IMR-90 (cell line): ENCODE data around the gene NUAK1. TPM values are rescaled to one million over a fixed set of nuclear protein-coding genes. Genes with fewer than 3 reads are reported as not detected.

ENCODE experiments used
- ATAC-seq: fragments of 200-7000 bp; cut with Tn5 transposase; 2 replicates; pipeline ENCODE4 v1.9.1; 2020; ENCODE audit warnings: low read depth, mild to moderate bottlenecking, moderate library complexity
- BruUV-seq: library from RNA; stranded (reverse); fragments of 400-500 nt; replicated peaks from 2 replicates; lab custom pipeline; 2021; lab: Mats Ljungman, UMichigan
- CTCF ChIA-PET: fragments of 300-600 bp; formaldehyde crosslinking; extraction: SDS; loops from one replicate; lab custom pipeline; 2021; ENCODE audit warnings: antibody characterized with exemption; lab: Yijun Ruan, JAX
- POLR2A ChIA-PET: fragments of 300-600 bp; sonication (Branson Sonifier 250); formaldehyde crosslinking; loops from one replicate; lab custom pipeline; 2022; ENCODE audit warnings: antibody characterized with exemption; ENCODE audit not compliant: unreplicated experiment; lab: Charles Lee
- DNase-seq: peaks from one replicate; pipeline ENCODE4 v3.0.0; 2013
- H2AFZ ChIP-seq: replicated peaks from 2 replicates; pipeline ENCODE3; 2013; ENCODE audit warnings: low read length, mild to moderate bottlenecking; ENCODE audit not compliant: poor library complexity
- H2AK5ac ChIP-seq: 2 replicates; pipeline ENCODE4 v1.6.1; 2013; ENCODE audit warnings: low read depth, low read length, inconsistent platforms
- H2AK9ac ChIP-seq: replicated peaks from 2 replicates; pipeline ENCODE3; 2013; ENCODE audit warnings: mild to moderate bottlenecking, low read depth, low read length, moderate library complexity; ENCODE audit not compliant: poor library complexity
- H2BK120ac ChIP-seq: 2 replicates; pipeline ENCODE4 v1.6.1; 2013; ENCODE audit warnings: low read depth, low read length, inconsistent platforms
- H2BK15ac ChIP-seq: 3 replicates; pipeline ENCODE4 v1.6.1; 2013; ENCODE audit warnings: low read depth, low read length, inconsistent platforms
- H2BK20ac ChIP-seq: 2 replicates; pipeline ENCODE4 v1.6.1; 2013; ENCODE audit warnings: low read depth, mild to moderate bottlenecking, inconsistent platforms, low read length, moderate library complexity
- H2BK5ac ChIP-seq: 2 replicates; pipeline ENCODE4 v1.6.1; 2013; ENCODE audit warnings: mild to moderate bottlenecking, low read depth, low read length, inconsistent platforms; ENCODE audit not compliant: poor library complexity, severe bottlenecking
- H3K14ac ChIP-seq: replicated peaks from 2 replicates; pipeline ENCODE4 v1.6.1; 2013; ENCODE audit warnings: low read depth, low read length, inconsistent platforms
- H3K18ac ChIP-seq: 2 replicates; pipeline ENCODE4 v1.6.1; 2013; ENCODE audit warnings: low read depth, low read length, control low read depth
- H3K23ac ChIP-seq: 2 replicates; pipeline ENCODE4 v1.6.1; 2013; ENCODE audit warnings: low read depth, low read length, inconsistent platforms
- H3K27ac ChIP-seq: 2 replicates; pipeline ENCODE4 v1.5.1; 2013; ENCODE audit warnings: mild to moderate bottlenecking, control low read depth, low read length; ENCODE audit not compliant: insufficient read depth
- H3K27me3 ChIP-seq: 2 replicates; pipeline ENCODE4 v1.6.1; 2013; ENCODE audit warnings: low read length; ENCODE audit not compliant: control insufficient read depth, insufficient read depth
- H3K36me3 ChIP-seq: 2 replicates; pipeline ENCODE4 v1.6.1; 2013; ENCODE audit warnings: low read length, mixed read lengths; ENCODE audit not compliant: control insufficient read depth, insufficient read depth
- H3K4ac ChIP-seq: 2 replicates; pipeline ENCODE4 v1.6.1; 2013; ENCODE audit warnings: low read depth, low read length, inconsistent platforms
- H3K4me1 ChIP-seq: 2 replicates; pipeline ENCODE4 v1.6.1; 2013; ENCODE audit warnings: low read length, mixed read lengths; ENCODE audit not compliant: control insufficient read depth, insufficient read depth
- H3K4me2 ChIP-seq: 2 replicates; pipeline ENCODE4 v1.6.1; 2013; ENCODE audit warnings: low read depth, mild to moderate bottlenecking, control low read depth, low read length, moderate library complexity
- H3K4me3 ChIP-seq: 2 replicates; pipeline ENCODE4 v1.5.1; 2013; ENCODE audit warnings: low read depth, mild to moderate bottlenecking, control low read depth, low read length, moderate library complexity; ENCODE audit not compliant: insufficient read depth
- H3K56ac ChIP-seq: 2 replicates; pipeline ENCODE4 v1.6.1; 2013; ENCODE audit warnings: low read length, inconsistent platforms; ENCODE audit not compliant: insufficient read depth; ENCODE audit errors: extremely low read depth
- H3K79me1 ChIP-seq, 2 experiments: 2 replicates each; pipeline ENCODE4 v1.6.1; 2013; ENCODE audit warnings: low read length in 2 of 2, inconsistent platforms in 1 of 2, low read depth in 1 of 2
- H3K9ac ChIP-seq: 2 replicates; pipeline ENCODE4 v1.6.1; 2013; ENCODE audit warnings: low read depth, low read length, control low read depth
- H3K9me1 ChIP-seq: 2 replicates; pipeline ENCODE4 v1.6.1; 2013; ENCODE audit warnings: low read length, inconsistent platforms; ENCODE audit not compliant: insufficient read depth
- H3K9me3 ChIP-seq: 2 replicates; pipeline ENCODE4 v1.6.1; 2013; ENCODE audit warnings: low read length; ENCODE audit not compliant: control insufficient read depth, insufficient read depth
- H4K20me1 ChIP-seq: 2 replicates; pipeline ENCODE4 v1.6.1; 2013; ENCODE audit warnings: low read length, inconsistent platforms; ENCODE audit not compliant: insufficient read depth
- H4K5ac ChIP-seq: 2 replicates; pipeline ENCODE4 v1.6.1; 2013; ENCODE audit warnings: mild to moderate bottlenecking, low read depth, low read length, control low read depth
- H4K8ac ChIP-seq, 2 experiments: 2 replicates each; pipeline ENCODE4 v1.6.1; 2013; ENCODE audit warnings: low read depth in 2 of 2, low read length in 2 of 2, control low read depth in 1 of 2, inconsistent platforms in 1 of 2
- H4K91ac ChIP-seq: 2 replicates; pipeline ENCODE4 v1.6.1; 2013; ENCODE audit warnings: low read depth, low read length, inconsistent platforms; ENCODE audit not compliant: insufficient read depth
- BHLHE40 ChIP-seq: fragments of 150-350 bp; IDR thresholded peaks from 2 replicates; pipeline ENCODE4 v1.6.1; 2016; ENCODE audit warnings: mild to moderate bottlenecking, low read depth, low read length
- CEBPB ChIP-seq: IDR thresholded peaks from 2 replicates; pipeline ENCODE4 v1.6.1; 2012; ENCODE audit warnings: low read depth, low read length, improper control_type of control experiment
- CTCF ChIP-seq: conservative IDR thresholded peaks from 2 replicates; pipeline ENCODE4 v1.5.1; 2012; ENCODE audit warnings: mild to moderate bottlenecking, low read depth, low read length, improper control_type of control experiment
- ELK1 ChIP-seq: fragments of 150-350 bp; IDR thresholded peaks from 2 replicates; pipeline ENCODE4 v1.6.1; 2016; ENCODE audit warnings: low read depth, mild to moderate bottlenecking, low read length, moderate library complexity, borderline replicate concordance
- FOS ChIP-seq: fragments of 150-350 bp; IDR thresholded peaks from 2 replicates; pipeline ENCODE4 v1.6.1; 2016; ENCODE audit warnings: low read depth, low read length
- MAZ ChIP-seq: IDR thresholded peaks from 2 replicates; pipeline ENCODE4 v1.6.1; 2012; ENCODE audit warnings: low read depth, mild to moderate bottlenecking, low read length, improper control_type of control experiment, moderate library complexity, borderline replicate concordance
- MXI1 ChIP-seq: IDR thresholded peaks from 2 replicates; pipeline ENCODE4 v1.6.1; 2012; ENCODE audit warnings: low read depth, mild to moderate bottlenecking, low read length, moderate library complexity, borderline replicate concordance
- NFE2L2 ChIP-seq: fragments of 150-350 bp; IDR thresholded peaks from 2 replicates; pipeline ENCODE4 v1.6.1; 2016; ENCODE audit warnings: low read depth, mild to moderate bottlenecking, low read length
- POLR2A ChIP-seq: IDR thresholded peaks from 2 replicates; pipeline ENCODE4 v1.6.1; 2012; ENCODE audit warnings: mild to moderate bottlenecking, low read depth, low read length
- RAD21 ChIP-seq: IDR thresholded peaks from 2 replicates; pipeline ENCODE4 v1.6.1; 2012; ENCODE audit warnings: low read length, improper control_type of control experiment
- RCOR1 ChIP-seq: IDR thresholded peaks from 2 replicates; pipeline ENCODE4 v1.6.1; 2012; ENCODE audit warnings: mild to moderate bottlenecking, low read length, improper control_type of control experiment; ENCODE audit not compliant: insufficient replicate concordance
- RFX5 ChIP-seq: IDR thresholded peaks from 2 replicates; pipeline ENCODE4 v1.8.0; 2012; ENCODE audit warnings: low read depth, mild to moderate bottlenecking, low read length, moderate library complexity
- SMC3 ChIP-seq: fragments of 150-350 bp; IDR thresholded peaks from 2 replicates; pipeline ENCODE4 v1.6.1; 2016; ENCODE audit warnings: low read depth, mild to moderate bottlenecking, antibody characterized with exemption, low read length, moderate library complexity
- USF2 ChIP-seq: fragments of 150-350 bp; IDR thresholded peaks from 2 replicates; pipeline ENCODE4 v1.6.1; 2017; ENCODE audit warnings: mild to moderate bottlenecking, antibody characterized with exemption, low read length, low read depth
- WGBS, 2 experiments: methylation state at CpG; one replicate each; pipeline versions ENCODE4 v1.1.5 to v1.1.7; 2013; ENCODE audit warnings: missing lambda C conversion rate in 2 of 2; ENCODE audit not compliant: insufficient read length in 1 of 2; ENCODE audit errors: extremely low coverage in 2 of 2; 5-methylcytosine and 5-hydroxymethylcytosine counted together
- dilution Hi-C: fragments of 300-500 bp; cut with HindIII; formaldehyde crosslinking; loops from one replicate; pipeline ENCODE4 v1.14.3; 2018; ENCODE audit warnings: low sequenced_read_pairs; ENCODE audit not compliant: unreplicated experiment
- in situ Hi-C: fragments of 300-500 bp; cut with MboI; formaldehyde crosslinking; loops from 3 replicates; pipeline ENCODE4 v1.14.3; 2019; ENCODE audit warnings: low sequenced_read_pairs, inconsistent platforms, mixed read lengths
- intact Hi-C: fragments of 100-400 bp; cut with micrococcal nuclease; formaldehyde crosslinking; loops from 2 replicates; pipeline ENCODE4 v1.10.0; 2022
- polyA plus RNA-seq, 3 experiments: library from polyadenylated mRNA; depleted of rRNA; stranded (reverse); fragments of >200 nt; gene quantifications; 2 replicates each; pipeline ENCODE4 v1.2.3, GENCODE V29; 2012; ENCODE audit warnings: low replicate concordance in 1 of 3
- total RNA-seq: library from RNA; depleted of rRNA; stranded (reverse); fragments of >200 nt; gene quantifications from 2 replicates; pipeline ENCODE4 v1.2.3, GENCODE V29; 2012

Gene NUAK1
- total and polyA plus RNA-seq, 2 of the 4 experiments (the other 2 are of a cell fraction): 4.8 to 8.8 TPM

GRCh38 chr12:106187155-106187789 is 48.5 kb upstream of the NUAK1 start:
- Histone ChIP-seq H3K4me3 (no peak overlapping the region), H3K9me1 (no peaks in the 10 kb centered on the region), H2BK120ac (no peak overlapping the region), H4K5ac (no peak overlapping the region), H3K9me3 (no peaks in the 10 kb centered on the region), H3K23ac (no peak overlapping the region), H2AK9ac (no peak overlapping the region), H3K27me3 (peaks cover 36% of the 10 kb centered on the region), H2BK5ac (no peak overlapping the region), H3K79me1 (no peaks in the 10 kb centered on the region), H2BK15ac (no peak overlapping the region), H2BK20ac (no peak overlapping the region), H2AFZ (no peak overlapping the region), H2AK5ac (no peak overlapping the region), H4K91ac (no peak overlapping the region), H3K14ac (no peak overlapping the region), H3K27ac (no peak overlapping the region), H3K18ac (no peak overlapping the region), H3K4ac (no peak overlapping the region), H4K8ac (no peak overlapping the region), H3K9ac (no peak overlapping the region), H4K20me1 (no peaks in the 10 kb centered on the region), H3K56ac (no peak overlapping the region), H3K4me1 (no peaks in the 10 kb centered on the region), H3K4me2 (no peak overlapping the region), H3K36me3 (no peaks in the 10 kb centered on the region)
- DNase-seq (no peak), ATAC-seq (no peak)
- TF ChIP-seq FOS: no peak
- TF ChIP-seq USF2: no peak
- no peak for TF ChIP-seq RFX5
- no peak for TF ChIP-seq ELK1
- no peak for TF ChIP-seq RAD21
- no peak for TF ChIP-seq CEBPB
- no peak for TF ChIP-seq MXI1
- no peak for TF ChIP-seq MAZ
- no peak for TF ChIP-seq BHLHE40
- TF ChIP-seq NFE2L2: no peak
- no peak for TF ChIP-seq SMC3
- TF ChIP-seq RCOR1: no peak
- TF ChIP-seq CTCF: no peak
- TF ChIP-seq POLR2A: no peak
- no CpG with 5 or more reads among the region's 6 CpGs for WGBS, 2 experiments
- in situ Hi-C loops: no loop called here
- intact Hi-C loops: no loop called here
- no TSS peak for BruUV-seq
- CTCF ChIA-PET: no interaction called here
- POLR2A ChIA-PET: no interaction called here
- dilution Hi-C loops: no loop called here
